NCI-H526 (cell line): Measurements from ENCODE around the gene UHRF1.
"Not testable (repeated sequence)": the region's sequence is repeated elsewhere in the genome, so short reads cannot be mapped to it uniquely, and the experiment has no call there.

Experiments
- DNase-seq, 2 experiments: peaks; one replicate each; lab custom pipeline; 2025; lab: John Stamatoyannopoulos, UW

UHRF1 gene

DNA sequence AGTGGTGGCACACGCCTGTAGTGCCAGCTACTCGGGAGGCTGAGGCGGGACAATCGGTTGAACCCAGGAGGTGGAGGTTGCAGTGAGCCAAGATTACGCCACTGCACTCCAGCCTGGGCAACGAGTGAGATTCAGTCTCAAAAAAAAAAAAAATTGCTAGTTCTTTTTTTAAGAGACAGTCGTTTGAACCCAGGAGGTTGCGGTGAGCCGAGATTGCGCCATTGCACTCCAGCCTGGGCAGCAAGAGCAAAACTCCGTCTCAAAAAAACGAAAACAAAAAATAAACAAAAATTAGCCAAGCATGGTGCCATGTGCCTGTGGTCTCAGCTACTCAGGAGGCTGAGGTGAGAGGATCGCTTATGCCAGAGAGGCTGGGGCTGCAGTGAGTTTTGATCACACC, 8.4 kb upstream of the UHRF1 start:
- not testable (repeated sequence) for DNase-seq

DNA sequence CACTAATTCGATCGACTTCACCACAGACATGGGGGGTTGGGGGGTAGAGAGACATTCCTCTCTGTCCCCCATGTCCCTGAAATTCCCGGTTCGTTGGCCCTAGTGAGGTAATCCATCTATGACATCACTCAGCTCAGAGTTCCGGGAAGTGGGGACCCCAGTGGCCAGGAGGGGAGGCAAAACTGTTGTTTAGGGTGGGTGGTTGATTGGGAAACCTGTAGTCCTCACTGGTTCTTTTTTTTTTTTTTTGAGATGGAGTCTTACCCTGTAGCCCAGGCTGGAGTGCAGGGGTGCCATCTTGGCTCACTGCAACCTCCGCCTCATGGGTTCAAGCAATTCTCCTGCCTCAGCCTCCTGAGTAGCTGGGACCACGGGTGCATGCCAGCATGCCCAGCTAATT, 6.5 kb upstream of the UHRF1 start, which contains the start of gene ARRDC5:
Gene ARRDC5, minus strand, starts transcription at position 101 of the 400 bp plus-strand sequence. Its CDS starts 71 bp downstream, at position 30.
- no peak for DNase-seq

- no peak for DNase-seq
Observed at GRCh38 chr19:4904481-4904880, 4.8 kb upstream of the UHRF1 start.

- DNase-seq = no peak
Observed at GRCh38 chr19:4906963-4907362, 2.3 kb upstream of the UHRF1 start.

- DNase-seq = no peak
Observed at GRCh38 chr19:4908360-4908759, 941 bp upstream of the UHRF1 start.

DNA sequence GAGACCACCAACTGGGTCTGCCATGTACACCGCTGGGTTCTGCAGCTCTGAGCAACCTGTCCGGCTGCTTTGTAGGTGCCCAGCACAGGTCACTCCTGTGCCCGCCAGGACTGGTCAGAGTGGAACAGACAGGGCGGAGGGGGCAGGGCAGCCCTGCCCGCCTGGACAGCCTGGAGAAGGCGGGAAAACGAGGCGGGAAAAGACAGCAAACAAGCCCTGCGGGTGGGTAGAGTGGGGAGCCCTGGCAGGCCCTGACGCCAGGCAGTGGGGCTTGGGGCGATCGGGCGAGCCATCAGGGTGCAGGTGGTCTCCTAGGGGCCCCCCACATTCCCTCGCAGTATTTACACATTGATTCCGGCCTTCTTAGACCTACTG, 533 bp upstream of the UHRF1 start:
- peak in 1 of 2 experiments; percentile 4 for DNase-seq

DNA sequence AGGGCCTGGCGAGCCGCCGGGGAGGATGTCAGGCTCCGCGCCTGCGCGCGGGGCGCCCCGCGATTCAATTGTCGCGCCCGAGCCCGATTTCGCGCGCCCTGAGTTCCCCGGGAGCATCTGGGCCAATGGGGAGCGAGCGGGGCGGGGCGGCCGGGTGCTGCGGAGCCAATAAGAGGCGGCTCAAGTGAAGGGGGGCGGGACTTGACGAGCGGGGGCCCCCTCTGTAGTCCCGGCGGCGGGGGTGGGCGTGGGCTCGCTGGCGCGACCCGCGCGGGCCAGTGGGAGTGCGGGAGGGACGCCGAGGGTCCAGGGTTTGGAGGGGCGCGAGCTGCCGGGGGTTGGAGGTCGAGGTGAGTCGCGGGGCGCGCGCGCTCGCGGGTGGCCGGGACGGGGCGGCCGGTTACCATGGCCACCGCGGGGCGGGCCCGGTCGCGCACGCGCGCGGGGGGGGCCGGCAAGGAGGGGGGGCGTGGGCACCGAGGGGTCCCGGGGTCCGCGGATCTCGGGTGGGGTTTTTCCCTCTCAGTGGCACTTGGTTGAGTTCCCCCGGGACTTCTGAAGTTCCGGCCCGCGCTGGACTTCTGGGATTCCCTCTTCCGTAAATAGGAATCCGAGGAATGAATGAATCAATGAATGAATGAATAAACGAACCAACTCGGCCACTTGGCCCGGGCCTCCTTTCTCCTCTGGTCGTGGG, 744 bp downstream of the UHRF1 start:
- peak; percentile 39 to 92 for DNase-seq

DNA sequence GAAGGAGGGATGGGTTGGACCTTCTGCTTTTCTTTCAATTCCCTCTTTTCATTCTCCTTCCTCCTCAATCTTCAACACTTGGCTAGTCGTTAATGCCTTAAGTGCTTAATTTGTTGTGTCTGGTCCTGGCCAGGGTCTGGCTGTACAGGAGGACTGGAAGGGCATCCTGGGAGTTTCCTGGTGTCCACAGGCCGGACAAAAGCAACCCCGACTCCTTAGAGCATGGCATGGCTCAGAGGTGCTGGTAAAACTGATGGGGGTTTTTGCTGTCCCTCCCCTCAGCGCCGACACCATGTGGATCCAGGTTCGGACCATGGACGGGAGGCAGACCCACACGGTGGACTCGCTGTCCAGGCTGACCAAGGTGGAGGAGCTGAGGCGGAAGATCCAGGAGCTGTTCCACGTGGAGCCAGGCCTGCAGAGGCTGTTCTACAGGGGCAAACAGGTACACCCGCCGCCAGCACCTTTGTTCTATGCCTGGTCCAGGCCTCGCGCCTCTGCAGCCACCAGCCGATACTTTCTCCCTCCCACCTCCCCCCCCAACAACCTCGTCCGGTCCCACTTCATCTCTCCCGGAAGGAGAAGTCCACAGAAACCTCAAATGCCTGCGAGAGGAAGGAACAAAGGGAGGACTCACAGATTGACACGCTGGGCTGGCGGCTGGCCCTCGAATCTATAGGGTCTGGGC, 1.4 kb downstream of the UHRF1 start:
- peak in 1 of 2 experiments; percentile 31 for DNase-seq

GRCh38 chr19:4911314-4911713, 2.0 kb downstream of the UHRF1 start:
- no peak for DNase-seq

- DNase-seq = peak; percentile 44 to 65
Observed at GRCh38 chr19:4911786-4912672, 2.7 kb downstream of the UHRF1 start.

GRCh38 chr19:4913996-4914735, 4.9 kb downstream of the UHRF1 start:
- DNase-seq = no peak

DNA sequence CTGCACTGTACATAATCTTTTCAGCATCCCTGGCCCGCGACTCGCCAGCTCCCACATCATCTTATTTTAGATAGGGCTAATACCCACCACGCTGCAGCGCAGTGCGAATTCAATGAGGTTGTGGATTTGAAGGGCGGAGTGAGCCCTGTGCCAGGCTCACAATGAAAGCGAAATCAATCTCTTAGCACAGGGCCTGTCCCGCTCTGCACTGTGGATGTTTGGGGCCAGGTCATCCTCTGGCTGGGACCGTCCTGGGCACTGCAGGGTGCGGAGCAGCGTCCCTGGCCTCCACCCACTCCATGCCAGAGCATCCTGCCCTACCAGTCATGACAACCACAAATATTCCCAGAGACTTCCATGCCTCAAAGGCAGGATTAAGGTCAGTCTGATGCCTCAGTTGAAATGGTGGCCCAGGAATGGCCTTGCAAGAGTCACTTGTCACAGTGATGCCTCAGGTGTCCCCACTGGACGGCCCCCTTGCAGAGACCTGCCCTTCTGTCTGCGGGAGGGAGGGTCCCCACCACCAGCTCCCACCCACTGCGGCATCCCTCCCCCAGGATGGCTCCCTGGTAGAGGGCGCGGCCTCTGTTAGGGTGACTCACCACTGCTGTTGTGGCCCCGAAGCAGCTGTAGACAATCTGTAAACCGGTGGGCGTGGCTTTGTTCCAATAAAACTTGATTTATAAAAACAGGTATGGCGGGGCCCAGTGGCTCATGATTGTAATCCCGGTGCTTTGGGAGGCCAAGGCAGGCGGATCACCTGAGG, 5.6 kb downstream of the UHRF1 start:
- no peak for DNase-seq

DNA sequence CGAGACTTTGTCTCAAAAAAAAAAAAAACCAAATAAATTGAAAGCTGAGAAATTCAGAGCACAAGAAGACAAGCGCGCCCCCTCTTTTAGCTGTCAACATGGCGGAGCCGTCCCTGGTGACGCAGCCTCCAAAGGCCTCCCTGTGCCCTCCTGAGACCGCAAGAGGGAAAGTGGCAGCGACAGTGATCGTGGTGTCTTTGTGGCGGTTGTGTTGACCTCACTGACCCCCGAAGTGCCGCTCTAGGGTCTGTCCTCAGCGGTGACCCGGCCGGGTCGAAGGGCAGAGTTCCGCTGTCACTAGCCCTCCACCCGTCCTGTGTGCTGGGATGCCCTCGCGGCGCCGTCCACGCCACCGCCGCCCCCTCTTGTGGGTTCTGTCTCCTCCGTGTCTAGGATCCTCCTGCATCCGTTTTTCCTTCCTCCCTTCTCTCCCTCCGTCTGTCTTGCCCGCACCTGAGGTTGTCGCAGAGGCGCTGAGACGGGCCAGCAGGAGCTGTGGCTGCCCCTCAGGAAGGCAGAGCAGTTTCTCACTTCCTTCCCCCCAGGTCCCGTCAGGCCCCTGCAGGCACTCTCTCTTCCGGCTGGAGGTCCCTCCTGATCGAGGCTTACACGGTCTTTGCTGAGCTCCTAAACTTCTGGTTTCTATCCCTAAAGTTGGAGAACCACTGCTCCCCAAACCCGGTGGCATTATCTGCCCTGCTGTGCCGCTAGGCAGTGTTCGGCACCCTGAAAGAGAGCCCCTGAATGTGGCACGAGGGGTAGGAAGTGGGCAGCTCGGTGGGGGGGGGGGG, 7.2 kb downstream of the UHRF1 start:
- DNase-seq = no peak

DNA sequence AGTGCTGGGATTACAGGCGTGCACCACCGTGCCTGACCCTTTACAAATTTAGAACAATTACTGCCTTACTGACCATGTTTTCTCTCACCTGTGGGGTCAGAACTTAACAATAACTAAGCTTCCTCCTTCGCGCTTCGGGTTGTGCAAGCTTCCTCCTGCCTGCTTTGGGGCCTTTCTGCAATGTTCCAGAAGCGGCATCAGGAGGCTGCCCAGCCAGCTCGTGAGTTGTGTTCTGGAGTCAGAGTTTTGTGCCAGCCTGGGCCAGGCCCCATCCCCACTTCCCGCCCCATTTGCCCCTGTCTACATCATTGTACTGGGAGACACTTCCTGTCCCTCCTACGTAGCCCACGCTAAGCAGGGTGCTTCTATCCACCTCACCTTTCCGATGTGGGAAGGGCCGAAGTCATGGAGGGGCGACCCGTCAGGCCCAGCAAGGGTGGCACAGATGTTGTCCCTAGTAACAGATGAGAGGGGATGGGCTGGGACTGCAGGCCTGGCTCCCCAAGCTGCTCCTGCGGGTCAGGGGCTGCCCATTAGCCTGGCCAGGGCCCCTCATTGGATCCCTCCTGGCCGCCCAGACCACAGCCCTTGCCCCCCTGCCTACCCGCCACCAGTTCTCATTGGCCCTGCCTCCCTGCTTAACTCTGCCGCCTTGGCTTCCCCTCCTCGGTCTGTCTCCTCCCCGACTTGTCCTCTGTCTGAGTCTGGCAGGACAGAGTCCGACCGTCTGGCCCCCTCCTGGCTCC, 13.4 kb downstream of the UHRF1 start:
- no peak for DNase-seq

DNA sequence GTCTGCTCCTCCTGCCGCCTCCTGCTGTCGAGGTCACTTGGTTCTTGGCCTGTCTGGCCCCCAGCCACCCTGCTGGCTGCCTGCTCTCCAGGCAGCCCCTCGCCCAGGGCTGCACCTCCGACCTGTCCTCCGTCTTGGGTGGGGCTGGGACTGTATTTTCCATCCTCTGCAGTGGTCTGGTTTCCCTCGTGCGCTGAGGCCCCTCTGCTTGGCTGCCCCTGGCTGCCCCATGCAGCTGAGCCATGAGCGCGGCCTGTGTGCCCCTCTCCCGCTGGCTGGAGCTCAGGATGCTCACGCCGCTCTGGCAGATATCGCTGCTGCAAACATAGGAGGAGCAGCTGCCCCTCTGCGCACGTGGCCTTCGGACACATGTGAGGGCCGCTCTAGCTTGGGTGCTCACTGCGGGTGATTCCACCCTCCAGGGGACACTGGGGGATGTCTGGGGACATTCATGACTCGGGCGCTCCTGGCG, 14.0 kb downstream of the UHRF1 start:
- no peak for DNase-seq

DNA sequence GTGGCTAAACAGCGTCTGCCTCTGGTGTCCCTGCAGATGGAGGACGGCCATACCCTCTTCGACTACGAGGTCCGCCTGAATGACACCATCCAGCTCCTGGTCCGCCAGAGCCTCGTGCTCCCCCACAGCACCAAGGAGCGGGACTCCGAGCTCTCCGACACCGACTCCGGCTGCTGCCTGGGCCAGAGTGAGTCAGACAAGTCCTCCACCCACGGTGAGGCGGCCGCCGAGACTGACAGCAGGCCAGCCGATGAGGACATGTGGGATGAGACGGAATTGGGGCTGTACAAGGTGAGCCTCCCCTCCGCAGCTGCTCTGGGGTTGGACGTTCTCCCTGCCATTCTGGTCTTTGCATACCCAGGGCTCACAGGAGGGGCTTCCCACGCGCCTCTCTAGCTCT, 19.9 kb downstream of the UHRF1 start:
- DNase-seq = no peak

DNA sequence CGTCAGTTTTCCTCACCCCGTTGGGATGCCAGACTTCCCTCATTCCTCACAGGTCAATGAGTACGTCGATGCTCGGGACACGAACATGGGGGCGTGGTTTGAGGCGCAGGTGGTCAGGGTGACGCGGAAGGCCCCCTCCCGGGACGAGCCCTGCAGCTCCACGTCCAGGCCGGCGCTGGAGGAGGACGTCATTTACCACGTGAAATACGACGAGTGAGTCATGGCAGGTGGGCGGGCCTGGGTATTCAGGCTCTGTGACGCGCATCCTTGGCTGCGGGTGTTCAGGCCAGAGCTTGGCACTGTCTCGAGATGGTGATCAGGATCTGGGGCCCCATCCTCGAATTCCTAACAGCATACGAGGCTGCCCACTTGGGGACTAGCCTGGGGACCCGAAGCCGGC, 21.4 kb downstream of the UHRF1 start:
- no peak for DNase-seq

DNA sequence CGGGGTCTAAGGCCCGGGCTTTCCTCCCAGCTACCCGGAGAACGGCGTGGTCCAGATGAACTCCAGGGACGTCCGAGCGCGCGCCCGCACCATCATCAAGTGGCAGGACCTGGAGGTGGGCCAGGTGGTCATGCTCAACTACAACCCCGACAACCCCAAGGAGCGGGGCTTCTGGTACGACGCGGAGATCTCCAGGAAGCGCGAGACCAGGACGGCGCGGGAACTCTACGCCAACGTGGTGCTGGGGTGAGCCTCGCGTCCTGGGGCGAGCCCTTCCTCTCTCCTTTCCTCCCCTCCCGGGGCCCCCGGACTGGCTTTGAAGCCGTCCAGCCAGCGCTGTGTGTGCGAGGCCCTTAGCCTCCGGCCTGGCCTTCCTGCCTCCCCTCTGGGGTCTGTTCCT, 23.4 kb downstream of the UHRF1 start:
- no peak for DNase-seq

- no peak for DNase-seq
Observed at GRCh38 chr19:4933528-4933927, 24.2 kb downstream of the UHRF1 start.

GRCh38 chr19:4935444-4935843, 26.1 kb downstream of the UHRF1 start:
- DNase-seq = no peak
